ENCODE results near the gene MRPL41.
"Not testable (repeated sequence)": the region's sequence is repeated elsewhere in the genome, so short reads cannot be mapped to it uniquely, and the experiment has no call there.

MRPL41 gene

DNA sequence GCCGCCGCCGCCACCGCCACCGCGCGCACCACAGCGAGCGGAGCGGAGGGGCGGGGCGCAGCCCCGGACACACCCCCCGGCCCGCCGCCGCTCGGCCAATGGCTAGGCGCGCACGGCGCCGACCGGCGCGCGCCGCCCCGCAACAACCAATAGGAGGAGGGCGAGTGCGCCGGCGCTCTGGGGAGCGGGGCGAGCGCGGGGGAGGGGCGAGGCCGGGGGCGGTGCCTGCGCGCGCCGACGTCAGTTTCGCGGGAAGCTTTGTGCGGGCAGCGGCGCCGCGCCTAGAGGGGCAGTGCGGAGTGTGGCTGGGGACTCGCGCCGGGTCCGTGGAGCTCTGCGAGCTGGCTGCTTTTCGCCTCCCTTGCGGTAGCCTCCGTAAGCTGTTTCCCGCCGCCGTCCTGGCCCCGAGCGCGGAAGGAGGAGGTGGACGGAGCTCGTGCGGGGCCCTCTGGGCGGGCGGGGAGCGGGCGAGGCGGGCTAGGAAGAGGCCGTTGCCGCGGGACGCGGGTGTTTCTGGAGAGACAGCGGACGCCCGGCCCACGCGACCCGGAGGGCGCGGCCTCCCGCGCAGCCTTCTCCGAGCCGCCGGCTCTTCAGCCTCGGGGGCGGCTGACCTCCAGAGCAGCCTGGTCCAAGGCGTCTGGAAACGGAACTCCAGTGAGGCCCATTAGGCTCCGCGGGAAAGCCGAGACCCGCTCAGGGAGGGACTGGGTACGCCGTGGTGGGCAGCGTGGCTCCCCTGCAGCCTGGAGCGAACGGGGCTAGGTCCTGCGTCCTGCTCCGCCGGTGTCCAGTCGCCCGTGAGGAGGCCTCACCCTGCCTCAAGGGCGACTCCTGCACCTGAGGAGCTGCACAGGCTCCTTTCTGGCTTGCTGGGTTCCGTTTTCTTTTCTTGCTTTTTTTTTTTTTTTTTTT is 39.0 kb downstream of the MRPL41 start, which contains the start of gene ZMYND19:
TSS of gene ZMYND19 (minus strand) at position 44 of the 915 bp plus-strand sequence. CDS start 249 bp downstream, outside the sequence.
- Mint-ChIP-seq H3K27ac (peak within 1 kb of the TSS; percentile 38 to 81 (median 74)), H3K4me1 (peaks cover 11% of the 10 kb centered on the region), H3K27me3 (ENCODE audit: low read depth) (no peaks in the 10 kb centered on the region), H3K4me3 (peak within 1 kb of the TSS; percentile 91 to 99 (median 98)), H3K36me3 (ENCODE audit: low read depth) (peaks cover 19% of the 10 kb centered on the region), H3K9me3 (no peaks in the 10 kb centered on the region)
- TF ChIP-seq CTCF (IDR thresholded peaks at IDR 0.05; ENCODE audit: unreplicated experiment in 3 of 3), result no peak

DNA sequence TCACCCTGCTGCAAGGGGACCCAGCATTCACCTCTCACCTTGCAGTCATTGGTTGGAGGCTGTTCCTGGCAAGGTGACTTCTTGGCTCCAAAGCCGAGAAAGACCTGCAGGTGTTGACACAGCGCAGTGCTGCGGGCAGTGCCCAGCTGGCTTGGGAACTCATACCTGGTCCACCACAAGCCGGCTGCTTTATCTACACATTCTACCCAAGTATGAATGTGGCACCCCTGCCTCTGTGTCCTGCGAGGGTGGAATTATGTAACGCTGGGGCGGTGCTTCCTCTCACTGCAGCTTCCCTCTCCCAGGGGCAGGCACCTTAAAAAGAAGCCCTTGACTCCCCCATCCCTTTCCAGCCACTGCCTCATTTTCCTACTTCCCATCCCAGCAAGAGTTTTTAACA is 41.1 kb downstream of the MRPL41 start:
- no peak for TF ChIP-seq CTCF (IDR thresholded peaks at IDR 0.05; ENCODE audit: unreplicated experiment in 3 of 3)
- Mint-ChIP-seq H3K27me3 (ENCODE audit: low read depth) (no peaks in the 10 kb centered on the region), H3K36me3 (ENCODE audit: low read depth) (peaks cover 4% of the 10 kb centered on the region), H3K9me3 (no peaks in the 10 kb centered on the region), H3K4me3 (peak overlapping the region; percentile 69 to 77 (median 70)), H3K4me1 (peaks cover 9% of the 10 kb centered on the region), H3K27ac (no peak overlapping the region)

DNA sequence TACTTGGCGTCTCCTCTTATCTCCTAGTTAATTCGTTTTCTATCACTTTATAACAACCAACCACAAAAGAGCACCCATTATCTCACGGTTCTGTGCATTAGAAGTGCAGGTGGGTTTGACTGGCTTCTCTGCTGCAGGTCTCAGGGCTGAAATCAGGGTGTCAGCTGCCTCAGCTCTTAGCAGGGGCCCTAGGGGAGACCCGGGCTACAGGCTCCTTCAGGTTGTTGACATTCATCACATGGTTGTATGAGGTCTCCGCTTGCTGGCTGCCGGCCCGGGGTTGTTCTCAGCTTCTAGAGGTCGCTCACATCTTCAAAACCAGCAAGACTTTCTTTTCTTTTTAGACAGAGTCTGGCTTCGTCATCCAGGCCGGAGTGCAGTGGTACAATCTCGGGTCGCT is 41.5 kb downstream of the MRPL41 start:
- peaks cover 5% of the 10 kb centered on the region for H3K4me1 Mint-ChIP-seq
- H3K9me3 Mint-ChIP-seq, result no peaks in the 10 kb centered on the region
- H3K27me3 Mint-ChIP-seq (ENCODE audit: low read depth), result no peaks in the 10 kb centered on the region

DNA sequence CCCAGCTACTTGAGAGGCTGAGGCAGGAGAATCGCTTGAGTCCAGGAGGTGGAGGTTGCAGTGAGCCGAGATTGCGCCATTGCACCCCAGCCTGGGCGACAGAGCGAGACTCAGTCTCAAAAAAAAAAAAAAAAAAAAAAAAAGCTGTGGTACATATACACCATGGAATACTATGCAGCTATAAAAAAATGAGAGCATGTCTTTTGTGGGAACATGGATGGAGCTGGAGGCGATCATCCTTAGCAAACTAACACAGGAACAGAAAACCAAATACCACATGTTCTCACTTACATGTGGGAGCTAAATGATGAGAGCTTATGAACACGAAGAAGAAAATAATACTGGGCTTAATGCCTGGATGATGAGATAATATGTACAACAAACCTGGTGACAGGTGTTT is 44.9 kb downstream of the MRPL41 start:
- H3K36me3 Mint-ChIP-seq (ENCODE audit: low read depth); H3K4me1 Mint-ChIP-seq; H3K9me3 Mint-ChIP-seq; H3K4me3 Mint-ChIP-seq; H3K27ac Mint-ChIP-seq; H3K27me3 Mint-ChIP-seq (ENCODE audit: low read depth): not testable (repeated sequence)

More for the DNA sequence above, 41.5 kb downstream of the MRPL41 start:
- TF ChIP-seq CTCF (IDR thresholded peaks at IDR 0.05; ENCODE audit: unreplicated experiment in 3 of 3), result no peak
- Mint-ChIP-seq H3K4me3 (peak overlapping the region; percentile 69 to 77 (median 70)), H3K36me3 (ENCODE audit: low read depth) (peaks cover under 1% of the 10 kb centered on the region), H3K27ac (no peak overlapping the region)

GRCh38 chr9:137598943-137599342 is 47.3 kb downstream of the MRPL41 start:
- Mint-ChIP-seq H3K4me1 (no peaks in the 10 kb centered on the region), H3K36me3 (ENCODE audit: low read depth) (no peaks in the 10 kb centered on the region), H3K27me3 (ENCODE audit: low read depth) (peaks cover 5% of the 10 kb centered on the region), H3K4me3 (no peak overlapping the region), H3K9me3 (no peaks in the 10 kb centered on the region), H3K27ac (no peak overlapping the region)
- TF ChIP-seq CTCF (IDR thresholded peaks at IDR 0.05; ENCODE audit: unreplicated experiment in 3 of 3), result no peak

All from nephron (organoid).